Measurements from ENCODE around the gene UXT. TPM values are rescaled to one million over a fixed set of nuclear protein-coding genes. Genes with fewer than 3 reads are reported as not detected.
A peak's percentile ranks its signal among the peaks of the same experiment; 100 is the strongest.

Gene UXT
- total and polyA plus RNA-seq, 9 of the 15 experiments (the other 6 are each of a cell fraction or from before 2014, with no cell fraction given), result 141 to 300 (median 204) TPM

- peak in 1 of 2 experiments; percentile 96 for TF ChIP-seq E2F6 (IDR thresholded peaks at IDR 0.05; ENCODE audit: borderline replicate concordance in 1 of 2, extremely low read depth in 1 of 2, insufficient read depth in 1 of 2, insufficient read length in 1 of 2, low read depth in 1 of 2, low read length in 1 of 2, poor library complexity in 1 of 2, severe bottlenecking in 1 of 2)
- TF ChIP-seq, protein P1, sequence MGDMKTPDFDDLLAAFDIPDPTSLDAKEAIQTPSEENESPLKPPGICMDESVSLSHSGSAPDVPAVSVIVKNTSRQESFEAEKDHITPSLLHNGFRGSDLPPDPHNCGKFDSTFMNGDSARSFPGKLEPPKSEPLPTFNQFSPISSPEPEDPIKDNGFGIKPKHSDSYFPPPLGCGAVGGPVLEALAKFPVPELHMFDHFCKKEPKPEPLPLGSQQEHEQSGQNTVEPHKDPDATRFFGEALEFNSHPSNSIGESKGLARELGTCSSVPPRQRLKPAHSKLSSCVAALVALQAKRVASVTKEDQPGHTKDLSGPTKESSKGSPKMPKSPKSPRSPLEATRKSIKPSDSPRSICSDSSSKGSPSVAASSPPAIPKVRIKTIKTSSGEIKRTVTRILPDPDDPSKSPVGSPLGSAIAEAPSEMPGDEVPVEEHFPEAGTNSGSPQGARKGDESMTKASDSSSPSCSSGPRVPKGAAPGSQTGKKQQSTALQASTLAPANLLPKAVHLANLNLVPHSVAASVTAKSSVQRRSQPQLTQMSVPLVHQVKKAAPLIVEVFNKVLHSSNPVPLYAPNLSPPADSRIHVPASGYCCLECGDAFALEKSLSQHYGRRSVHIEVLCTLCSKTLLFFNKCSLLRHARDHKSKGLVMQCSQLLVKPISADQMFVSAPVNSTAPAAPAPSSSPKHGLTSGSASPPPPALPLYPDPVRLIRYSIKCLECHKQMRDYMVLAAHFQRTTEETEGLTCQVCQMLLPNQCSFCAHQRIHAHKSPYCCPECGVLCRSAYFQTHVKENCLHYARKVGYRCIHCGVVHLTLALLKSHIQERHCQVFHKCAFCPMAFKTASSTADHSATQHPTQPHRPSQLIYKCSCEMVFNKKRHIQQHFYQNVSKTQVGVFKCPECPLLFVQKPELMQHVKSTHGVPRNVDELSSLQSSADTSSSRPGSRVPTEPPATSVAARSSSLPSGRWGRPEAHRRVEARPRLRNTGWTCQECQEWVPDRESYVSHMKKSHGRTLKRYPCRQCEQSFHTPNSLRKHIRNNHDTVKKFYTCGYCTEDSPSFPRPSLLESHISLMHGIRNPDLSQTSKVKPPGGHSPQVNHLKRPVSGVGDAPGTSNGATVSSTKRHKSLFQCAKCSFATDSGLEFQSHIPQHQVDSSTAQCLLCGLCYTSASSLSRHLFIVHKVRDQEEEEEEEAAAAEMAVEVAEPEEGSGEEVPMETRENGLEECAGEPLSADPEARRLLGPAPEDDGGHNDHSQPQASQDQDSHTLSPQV (IDR thresholded peaks at IDR 0.05), result peak; percentile 82
- TF ChIP-seq ZNF639 (CRISPR knock-in tag; conservative IDR thresholded peaks at IDR 0.05 in 1 of 2, IDR thresholded peaks at IDR 0.05 in 1 of 2), result peak in 1 of 2 experiments; percentile 47; a peak in 1 of 4 replicates
- TF ChIP-seq MAX (CRISPR knock-in tag; IDR thresholded peaks at IDR 0.05), result no peak
- TF ChIP-seq GTF2E2 (tag; IDR thresholded peaks at IDR 0.05), result peak; percentile 32; the same call in 1 of the 2 replicates
Measured at GRCh38 chrX:47659421-47659726, 394 bp upstream of the UXT start (continued).
